ENCODE data around the gene B4GALNT1.
"Not testable (repeated sequence)": the region's sequence is repeated elsewhere in the genome, so short reads cannot be mapped to it uniquely, and the experiment has no call there.

The B4GALNT1 gene

GRCh38 chr12:57618966-57619433 is 14.0 kb downstream of the B4GALNT1 start:
- TF ChIP-seq CTCF (IDR thresholded peaks at IDR 0.05; ENCODE audit: low read length, missing control alignments): no peak
- no peak for DNase-seq (ENCODE audit: low read depth)

GRCh38 chr12:57618431-57618830 is 14.6 kb downstream of the B4GALNT1 start:
- H3K4me3 ChIP-seq (replicated peaks; ENCODE audit: low read depth, low read length); DNase-seq (ENCODE audit: low read depth): not testable (repeated sequence)

More at GRCh38 chr12:57618966-57619433, 14.0 kb downstream of the B4GALNT1 start:
- no peak overlapping the region for H3K4me3 ChIP-seq (replicated peaks; ENCODE audit: low read depth, low read length)

- no peak for TF ChIP-seq CTCF (IDR thresholded peaks at IDR 0.05; ENCODE audit: low read length, missing control alignments)
- H3K4me3 ChIP-seq (replicated peaks; ENCODE audit: low read depth, low read length): no peak overlapping the region
- no peak for DNase-seq (ENCODE audit: low read depth)
Observed at GRCh38 chr12:57617942-57618341, 15.1 kb downstream of the B4GALNT1 start.

- DNase-seq (ENCODE audit: low read depth): peak; percentile 31
- no peak overlapping the region for H3K4me3 ChIP-seq (replicated peaks; ENCODE audit: low read depth, low read length)
- TF ChIP-seq CTCF (IDR thresholded peaks at IDR 0.05; ENCODE audit: low read length, missing control alignments): no peak
Observed at GRCh38 chr12:57616383-57617101, 16.5 kb downstream of the B4GALNT1 start.

- no peak for DNase-seq (ENCODE audit: low read depth)
- H3K4me3 ChIP-seq (replicated peaks; ENCODE audit: low read depth, low read length): no peak overlapping the region
- no peak for TF ChIP-seq CTCF (IDR thresholded peaks at IDR 0.05; ENCODE audit: low read length, missing control alignments)
Observed at GRCh38 chr12:57615637-57616036, 17.4 kb downstream of the B4GALNT1 start.

GRCh38 chr12:57614948-57615500 is 18.0 kb downstream of the B4GALNT1 start:
- no peak for DNase-seq (ENCODE audit: low read depth)
- H3K4me3 ChIP-seq (replicated peaks; ENCODE audit: low read depth, low read length): no peak overlapping the region
- no peak for TF ChIP-seq CTCF (IDR thresholded peaks at IDR 0.05; ENCODE audit: low read length, missing control alignments)

GRCh38 chr12:57614178-57614947 is 18.6 kb downstream of the B4GALNT1 start:
- DNase-seq (ENCODE audit: low read depth): no peak

More at GRCh38 chr12:57614178-57614947, 18.6 kb downstream of the B4GALNT1 start:
- TF ChIP-seq CTCF (IDR thresholded peaks at IDR 0.05; ENCODE audit: low read length, missing control alignments): no peak
- H3K4me3 ChIP-seq (replicated peaks; ENCODE audit: low read depth, low read length): no peak overlapping the region
